K562 (cell line): Measurements from ENCODE around the gene INPP5D. TPM values are rescaled to one million over a fixed set of nuclear protein-coding genes. Genes with fewer than 3 reads are reported as not detected.

Source experiments
- CAMTA2 ChIP-seq: fragments of 250-450 bp; sonication (Bioruptor Pico); conservative IDR thresholded peaks from 2 replicates; pipeline ENCODE4 v1.5.1; 2022
- CBX5 ChIP-seq: IDR thresholded peaks from 2 replicates; pipeline ENCODE4 v1.6.1; 2014; ENCODE audit warnings: low read depth, borderline replicate concordance
- CHCHD3 ChIP-seq: fragments of 250-450 bp; sonication (Bioruptor Pico); IDR thresholded peaks from 2 replicates; pipeline ENCODE4 v2.1.2; 2022; ENCODE audit warnings: mild to moderate bottlenecking
- FOXP1 ChIP-seq: sonication (generic); formaldehyde crosslinking; IDR thresholded peaks from 2 replicates; pipeline ENCODE4 v1.8.0; 2022; ENCODE audit warnings: mild to moderate bottlenecking, missing genetic modification reagents
- JUN ChIP-seq, 2 experiments: sonication (generic) in 1 of 2; formaldehyde crosslinking in 1 of 2; IDR thresholded peaks; 2 replicates each; pipeline versions ENCODE4 v1.6.1 to v1.8.0; 2012 to 2022; ENCODE audit warnings: borderline replicate concordance in 2 of 2, mild to moderate bottlenecking in 2 of 2, improper control_type of control experiment in 1 of 2, low read depth in 1 of 2, low read length in 1 of 2, missing genetic modification reagents in 1 of 2
- NFE2 ChIP-seq: IDR thresholded peaks from 2 replicates; pipeline ENCODE4 v1.6.1; 2014; ENCODE audit warnings: antibody characterized with exemption, low read depth
- NRF1 ChIP-seq, 2 experiments: fragments of 450-650 bp; IDR thresholded peaks in 1 of 2; conservative IDR thresholded peaks in 1 of 2; 2 replicates each; pipeline ENCODE4 v1.6.1; 2014; ENCODE audit warnings: mild to moderate bottlenecking in 2 of 2
- OTX1 ChIP-seq: fragments of 450-650 bp; formaldehyde crosslinking; IDR thresholded peaks from 2 replicates; pipeline ENCODE4 v1.4.0; 2022; ENCODE audit warnings: mild to moderate bottlenecking
- PHTF2 ChIP-seq: fragments of 250-450 bp; sonication (Bioruptor Pico); IDR thresholded peaks from 2 replicates; pipeline ENCODE4 v1.5.0; 2021; ENCODE audit warnings: mild to moderate bottlenecking
- SLC30A9 ChIP-seq: fragments of 250-450 bp; sonication (Bioruptor Pico); IDR thresholded peaks from 2 replicates; pipeline ENCODE4 v1.8.0; 2022; ENCODE audit warnings: mild to moderate bottlenecking, moderate library complexity
- SRSF7 ChIP-seq: fragments of 200-400 bp; formaldehyde crosslinking; optimal IDR thresholded peaks from 2 replicates; pipeline ENCODE3; 2017; ENCODE audit warnings: mild to moderate bottlenecking, low read depth, low read length
- TAF7 ChIP-seq: fragments of 450-650 bp; IDR thresholded peaks from 2 replicates; pipeline ENCODE4 v1.6.1; 2016; ENCODE audit warnings: missing genetic modification characterization, missing compliant biosample characterization
- TCFL5 ChIP-seq: fragments of 250-450 bp; sonication (Bioruptor Pico); conservative IDR thresholded peaks from 2 replicates; pipeline ENCODE4 v1.6.1; 2021; ENCODE audit warnings: mild to moderate bottlenecking, moderate library complexity, matching md5 sums
- XRCC3 ChIP-seq: fragments of 450-650 bp; IDR thresholded peaks from 2 replicates; pipeline ENCODE4 v1.6.1; 2017; ENCODE audit warnings: mild to moderate bottlenecking, moderate library complexity
- ZNF121 ChIP-seq: sonication (generic); formaldehyde crosslinking; conservative IDR thresholded peaks from 2 replicates; pipeline ENCODE4 v1.8.0; 2022; ENCODE audit warnings: missing genetic modification reagents
- ZNF57 ChIP-seq: fragments of 450-650 bp; formaldehyde crosslinking; IDR thresholded peaks from 2 replicates; pipeline ENCODE4 v1.4.0; 2020; ENCODE audit warnings: mild to moderate bottlenecking, moderate library complexity
- ZNF717 ChIP-seq: fragments of 250-450 bp; sonication (Bioruptor Pico); IDR thresholded peaks from 2 replicates; pipeline ENCODE4 v1.5.0; 2021
- polyA plus RNA-seq, 8 experiments: library from polyadenylated mRNA; depleted of rRNA in 4 of 8; stranded (reverse) in 5 of 8; unstranded in 3 of 8; fragments of >200 nt; fragmentation: Nextera tagmentation in 2 of 8; fragmentation: Illumina TruSeq in 1 of 8; extraction: Ambion mirVana in 2 of 8; extraction: Trizol in 1 of 8; gene quantifications; 2 replicates each; pipeline versions ENCODE4 v1.2.1 to v1.2.3, GENCODE V29; 2011 to 2014; ENCODE audit warnings: inconsistent platforms in 1 of 8, missing spikeins in 1 of 8
- total RNA-seq, 7 experiments: library from RNA; depleted of rRNA in 6 of 7; stranded (reverse); fragments of >200 nt in 6 of 7; fragmentation: Illumina TruSeq in 2 of 7; extraction: Trizol in 2 of 7; gene quantifications; 2 replicates each; pipeline versions ENCODE4 v1.2.1 to v1.2.3, GENCODE V29; 2011 to 2021; ENCODE audit warnings: low replicate concordance in 1 of 7
- TF ChIP-seq, protein P1 (sequence below): sonication (generic); formaldehyde crosslinking; IDR thresholded peaks from 2 replicates; pipeline ENCODE4 v1.8.0; 2022; ENCODE audit warnings: missing genetic modification reagents, mild to moderate bottlenecking, borderline replicate concordance
- TF ChIP-seq, protein P2 (sequence below): IDR thresholded peaks from 3 replicates; pipeline ENCODE4 v1.6.1; 2011; ENCODE audit warnings: borderline replicate concordance, mild to moderate bottlenecking, moderate library complexity; ENCODE audit not compliant: insufficient read length; ENCODE audit errors: extremely low read depth

INPP5D gene
- total and polyA plus RNA-seq, 9 of the 15 experiments (the other 6 are each of a cell fraction or from before 2014, with no cell fraction given), result 0.55 to 6.2 (median 2.2) TPM

DNA sequence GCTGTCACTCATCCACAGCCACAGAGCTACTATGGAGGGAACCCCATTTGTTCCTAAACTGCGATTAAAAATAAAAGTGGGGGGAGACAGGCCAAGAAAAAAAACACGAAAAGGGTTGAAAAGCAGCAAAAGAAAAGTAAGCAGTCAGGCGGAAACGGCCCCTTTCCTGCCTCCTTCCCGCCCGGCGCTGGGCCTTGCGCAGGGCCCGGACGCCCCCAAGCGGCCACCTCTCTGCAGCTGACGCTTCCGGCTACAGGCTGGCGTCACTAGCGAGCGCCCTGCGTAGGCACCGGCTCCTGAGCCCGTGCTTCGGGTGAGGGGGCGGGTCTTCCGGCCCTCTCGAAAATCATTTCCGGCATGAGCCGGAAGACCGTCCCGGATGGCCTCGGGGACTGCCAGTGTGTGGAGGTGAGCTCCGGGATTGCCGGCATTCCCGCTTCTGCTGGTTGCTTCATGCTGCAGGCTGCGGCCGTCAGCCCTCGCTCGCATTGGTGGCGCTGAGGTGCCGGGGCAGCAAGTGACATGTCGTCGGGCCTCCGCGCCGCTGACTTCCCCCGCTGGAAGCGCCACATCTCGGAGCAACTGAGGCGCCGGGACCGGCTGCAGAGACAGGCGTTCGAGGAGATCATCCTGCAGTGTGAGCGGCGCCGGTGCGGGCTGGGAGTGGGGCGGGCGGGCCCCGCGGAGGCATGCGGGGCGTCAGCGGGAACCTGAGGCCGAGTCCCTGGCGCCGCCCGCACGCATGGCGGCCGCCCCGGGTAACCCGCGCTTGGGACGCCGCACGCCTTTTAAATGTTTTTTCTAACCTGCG is 191.4 kb downstream of the INPP5D start, which contains the start of gene ATG16L1 (continued):
- TF ChIP-seq ZNF57 (CRISPR knock-in tag), result no peak
- TF ChIP-seq, protein P1, sequence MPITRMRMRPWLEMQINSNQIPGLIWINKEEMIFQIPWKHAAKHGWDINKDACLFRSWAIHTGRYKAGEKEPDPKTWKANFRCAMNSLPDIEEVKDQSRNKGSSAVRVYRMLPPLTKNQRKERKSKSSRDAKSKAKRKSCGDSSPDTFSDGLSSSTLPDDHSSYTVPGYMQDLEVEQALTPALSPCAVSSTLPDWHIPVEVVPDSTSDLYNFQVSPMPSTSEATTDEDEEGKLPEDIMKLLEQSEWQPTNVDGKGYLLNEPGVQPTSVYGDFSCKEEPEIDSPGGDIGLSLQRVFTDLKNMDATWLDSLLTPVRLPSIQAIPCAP, result no peak
- TF ChIP-seq TCFL5 (CRISPR knock-in tag), result no peak
- no peak for TF ChIP-seq OTX1
- no peak for TF ChIP-seq CAMTA2 (CRISPR knock-in tag)
- TF ChIP-seq SRSF7, result no peak
- TF ChIP-seq JUN (IDR thresholded peaks at IDR 0.05; ENCODE audit: borderline replicate concordance, low read depth, low read length), result no peak
- no peak; the same call in 1 of the 2 replicates for TF ChIP-seq JUN (CRISPR knock-in tag; IDR thresholded peaks at IDR 0.05; ENCODE audit: borderline replicate concordance)
- TF ChIP-seq ZNF121 (CRISPR knock-in tag), result no peak
- no peak for TF ChIP-seq FOXP1 (CRISPR knock-in tag)
- no peak for TF ChIP-seq NFE2
- no peak for TF ChIP-seq CBX5
- no peak for TF ChIP-seq CHCHD3 (CRISPR knock-in tag)
- peak; percentile 70 to 71 for TF ChIP-seq NRF1 (conservative IDR thresholded peaks at IDR 0.05 in 1 of 2, IDR thresholded peaks at IDR 0.05 in 1 of 2)
- TF ChIP-seq XRCC3, result no peak
- no peak for TF ChIP-seq SLC30A9 (CRISPR knock-in tag)
- TF ChIP-seq ZNF717 (CRISPR knock-in tag), result no peak
- no peak for TF ChIP-seq PHTF2 (CRISPR knock-in tag)
- TF ChIP-seq, protein P2, sequence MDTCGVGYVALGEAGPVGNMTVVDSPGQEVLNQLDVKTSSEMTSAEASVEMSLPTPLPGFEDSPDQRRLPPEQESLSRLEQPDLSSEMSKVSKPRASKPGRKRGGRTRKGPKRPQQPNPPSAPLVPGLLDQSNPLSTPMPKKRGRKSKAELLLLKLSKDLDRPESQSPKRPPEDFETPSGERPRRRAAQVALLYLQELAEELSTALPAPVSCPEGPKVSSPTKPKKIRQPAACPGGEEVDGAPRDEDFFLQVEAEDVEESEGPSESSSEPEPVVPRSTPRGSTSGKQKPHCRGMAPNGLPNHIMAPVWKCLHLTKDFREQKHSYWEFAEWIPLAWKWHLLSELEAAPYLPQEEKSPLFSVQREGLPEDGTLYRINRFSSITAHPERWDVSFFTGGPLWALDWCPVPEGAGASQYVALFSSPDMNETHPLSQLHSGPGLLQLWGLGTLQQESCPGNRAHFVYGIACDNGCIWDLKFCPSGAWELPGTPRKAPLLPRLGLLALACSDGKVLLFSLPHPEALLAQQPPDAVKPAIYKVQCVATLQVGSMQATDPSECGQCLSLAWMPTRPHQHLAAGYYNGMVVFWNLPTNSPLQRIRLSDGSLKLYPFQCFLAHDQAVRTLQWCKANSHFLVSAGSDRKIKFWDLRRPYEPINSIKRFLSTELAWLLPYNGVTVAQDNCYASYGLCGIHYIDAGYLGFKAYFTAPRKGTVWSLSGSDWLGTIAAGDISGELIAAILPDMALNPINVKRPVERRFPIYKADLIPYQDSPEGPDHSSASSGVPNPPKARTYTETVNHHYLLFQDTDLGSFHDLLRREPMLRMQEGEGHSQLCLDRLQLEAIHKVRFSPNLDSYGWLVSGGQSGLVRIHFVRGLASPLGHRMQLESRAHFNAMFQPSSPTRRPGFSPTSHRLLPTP, result no peak
- 0 out of 2 replicates have a peak, but pooled peaks have one; percentile 29 for TF ChIP-seq TAF7 (tag)
